PC-9 (cell line): ENCODE measurements around the gene OSGIN1.

ENCODE experiments used
- EZH2 ChIP-seq: fragments of 200-600 bp; sonication (generic); IDR thresholded peaks from 2 replicates; pipeline ENCODE4 v1.8.0; 2017; ENCODE audit warnings: antibody characterized with exemption, low read depth
- TF ChIP-seq, protein P1 (sequence below): fragments of 200-600 bp; sonication (generic); conservative IDR thresholded peaks from 2 replicates; pipeline ENCODE4 v1.6.1; 2017; ENCODE audit warnings: mixed run types, antibody characterized with exemption, mild to moderate bottlenecking, moderate library complexity

DNA sequence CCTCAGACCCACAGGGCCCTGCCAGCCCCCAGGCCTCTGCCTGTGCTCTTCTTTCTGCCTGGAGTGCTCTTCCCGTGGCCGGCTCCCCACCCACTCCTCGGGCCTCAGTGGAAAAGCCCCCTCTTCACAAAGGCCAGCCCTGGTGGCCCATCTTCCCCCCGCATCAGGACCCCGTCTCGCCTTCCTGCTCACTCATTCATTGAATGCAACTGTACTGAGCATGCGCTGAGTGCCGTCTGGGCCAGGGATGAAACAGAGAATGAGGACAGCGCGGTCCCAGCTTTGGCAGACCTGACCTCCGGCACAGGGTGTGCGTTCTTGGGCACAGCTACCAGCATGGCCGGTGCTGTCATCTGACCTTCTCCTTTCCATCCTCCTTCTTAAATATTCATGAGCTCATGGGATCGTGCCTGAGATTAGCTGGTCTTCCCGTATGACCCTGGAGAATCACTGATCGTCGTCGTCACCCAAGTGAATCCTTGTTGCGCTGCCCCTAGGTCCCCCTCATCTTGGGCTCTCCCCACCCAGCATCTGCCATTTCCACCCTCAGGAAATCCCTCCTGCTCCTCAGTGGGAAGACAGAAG lies 16.4 kb upstream of the OSGIN1 start:
- TF ChIP-seq, protein P1, sequence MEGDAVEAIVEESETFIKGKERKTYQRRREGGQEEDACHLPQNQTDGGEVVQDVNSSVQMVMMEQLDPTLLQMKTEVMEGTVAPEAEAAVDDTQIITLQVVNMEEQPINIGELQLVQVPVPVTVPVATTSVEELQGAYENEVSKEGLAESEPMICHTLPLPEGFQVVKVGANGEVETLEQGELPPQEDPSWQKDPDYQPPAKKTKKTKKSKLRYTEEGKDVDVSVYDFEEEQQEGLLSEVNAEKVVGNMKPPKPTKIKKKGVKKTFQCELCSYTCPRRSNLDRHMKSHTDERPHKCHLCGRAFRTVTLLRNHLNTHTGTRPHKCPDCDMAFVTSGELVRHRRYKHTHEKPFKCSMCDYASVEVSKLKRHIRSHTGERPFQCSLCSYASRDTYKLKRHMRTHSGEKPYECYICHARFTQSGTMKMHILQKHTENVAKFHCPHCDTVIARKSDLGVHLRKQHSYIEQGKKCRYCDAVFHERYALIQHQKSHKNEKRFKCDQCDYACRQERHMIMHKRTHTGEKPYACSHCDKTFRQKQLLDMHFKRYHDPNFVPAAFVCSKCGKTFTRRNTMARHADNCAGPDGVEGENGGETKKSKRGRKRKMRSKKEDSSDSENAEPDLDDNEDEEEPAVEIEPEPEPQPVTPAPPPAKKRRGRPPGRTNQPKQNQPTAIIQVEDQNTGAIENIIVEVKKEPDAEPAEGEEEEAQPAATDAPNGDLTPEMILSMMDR: no peak
- TF ChIP-seq EZH2: no peak
